HL-60/S4 (cell line): Measurements from ENCODE around the gene FTSJ3.

ENCODE experiments used
- in situ Hi-C: fragments of 300-500 bp; cut with MboI; formaldehyde crosslinking; loops from 2 replicates; pipeline ENCODE4 v1.14.3; 2022; ENCODE audit warnings: low sequenced_read_pairs

The FTSJ3 gene

DNA sequence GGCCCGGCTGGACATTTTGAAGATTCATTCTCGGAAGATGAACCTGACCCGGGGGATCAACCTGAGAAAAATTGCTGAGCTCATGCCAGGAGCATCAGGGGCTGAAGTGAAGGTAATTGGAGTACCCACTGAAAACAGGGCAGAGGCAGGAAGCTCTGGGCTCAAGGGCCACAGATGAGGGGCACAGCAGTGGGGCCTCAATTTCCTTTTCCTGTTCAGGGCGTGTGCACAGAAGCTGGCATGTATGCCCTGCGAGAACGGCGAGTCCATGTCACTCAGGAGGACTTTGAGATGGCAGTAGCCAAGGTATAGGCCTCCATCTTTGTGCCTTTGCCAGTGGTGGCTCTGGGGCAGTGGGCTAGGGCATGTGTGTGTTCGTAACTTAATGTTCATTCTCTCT lies 4.0 kb upstream of the FTSJ3 start:
- in situ Hi-C loops = loop anchor here (25.0 kb wide), 1 partner anchor 394 kb away; the partner anchor contains the start of gene CYB561

DNA sequence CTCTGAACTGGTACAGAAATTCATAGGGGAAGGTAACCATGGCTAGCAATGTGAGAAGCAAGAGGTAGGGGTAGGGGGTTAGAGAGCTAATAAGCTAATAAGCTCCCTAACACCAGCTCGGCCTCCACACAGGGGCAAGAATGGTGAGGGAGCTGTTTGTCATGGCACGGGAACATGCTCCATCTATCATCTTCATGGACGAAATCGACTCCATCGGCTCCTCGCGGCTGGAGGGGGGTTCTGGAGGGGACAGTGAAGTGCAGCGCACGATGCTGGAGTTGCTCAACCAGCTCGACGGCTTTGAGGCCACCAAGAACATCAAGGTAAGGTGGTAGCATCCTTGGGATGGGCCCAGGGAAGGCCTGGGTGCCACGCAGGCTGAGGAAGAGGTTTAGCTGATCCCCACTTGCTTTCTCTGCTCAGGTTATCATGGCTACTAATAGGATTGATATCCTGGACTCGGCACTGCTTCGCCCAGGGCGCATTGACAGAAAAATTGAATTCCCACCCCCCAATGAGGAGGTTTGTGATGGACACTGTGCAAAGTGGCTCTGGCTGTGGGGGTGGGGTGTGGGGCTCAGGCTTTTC lies 3.5 kb upstream of the FTSJ3 start:
- in situ Hi-C loops = loop anchor here (25.0 kb wide), 1 partner anchor 394 kb away; the partner anchor contains the start of gene CYB561

DNA sequence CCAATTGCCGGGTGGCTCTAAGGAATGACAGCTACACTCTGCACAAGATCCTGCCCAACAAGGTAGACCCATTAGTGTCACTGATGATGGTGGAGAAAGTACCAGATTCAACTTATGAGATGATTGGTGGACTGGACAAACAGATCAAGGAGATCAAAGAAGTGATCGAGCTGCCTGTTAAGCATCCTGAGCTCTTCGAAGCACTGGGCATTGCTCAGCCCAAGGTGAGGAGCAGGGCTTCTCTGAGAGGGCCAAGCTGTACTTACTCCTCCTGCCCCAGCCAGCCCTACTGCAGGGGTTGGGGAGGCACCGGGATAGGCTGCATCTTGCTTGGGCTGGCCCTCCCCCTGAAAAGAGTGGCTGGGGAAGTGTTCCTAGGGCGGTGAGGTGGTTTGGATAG lies 2.8 kb upstream of the FTSJ3 start:
- in situ Hi-C loops = loop anchor here (25.0 kb wide), 1 partner anchor 393 kb away; the partner anchor contains the start of gene CYB561

DNA sequence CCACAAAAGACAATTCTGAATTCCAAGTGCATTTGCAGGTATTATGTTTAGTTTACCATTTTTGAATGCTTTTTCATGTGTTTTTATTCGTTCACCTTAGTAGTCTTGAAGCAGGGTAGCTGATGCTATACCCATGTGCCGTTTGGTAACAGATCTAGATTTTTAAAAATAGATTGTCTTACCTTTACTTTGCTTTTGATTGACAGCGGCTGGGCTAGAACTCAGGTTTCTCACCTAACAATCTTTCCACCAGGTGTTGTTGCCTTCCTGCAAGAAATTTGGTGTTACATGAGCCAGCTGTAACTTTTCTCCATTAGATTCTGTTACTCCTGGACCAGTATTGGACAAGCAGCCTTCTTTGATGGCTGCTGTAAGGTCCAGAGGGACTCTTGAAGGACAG lies 1.5 kb upstream of the FTSJ3 start:
- in situ Hi-C loops = loop anchor here (25.0 kb wide), 1 partner anchor 392 kb away; the partner anchor contains the start of gene CYB561

DNA sequence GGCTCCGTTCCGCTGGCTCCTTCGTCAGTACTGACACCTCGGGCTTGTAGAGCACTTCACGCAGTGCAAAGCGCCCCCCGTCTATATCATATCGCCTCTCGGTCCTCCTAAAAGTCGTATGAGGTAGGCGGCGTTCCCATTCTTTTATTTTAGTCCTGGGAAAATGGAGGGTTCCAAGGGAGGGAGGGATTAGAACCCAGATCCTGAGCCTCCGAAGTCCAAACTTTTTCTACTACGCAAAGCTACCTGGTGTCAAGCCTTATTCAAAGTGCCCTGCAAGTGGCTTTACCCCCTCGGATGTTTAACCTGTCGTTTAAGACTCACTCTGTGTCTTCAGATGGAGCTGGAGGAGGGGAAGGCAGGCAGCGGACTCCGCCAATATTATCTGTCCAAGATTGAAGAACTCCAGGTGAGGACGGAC lies 348 bp upstream of the FTSJ3 start:
- in situ Hi-C loops = loop anchor here (25.0 kb wide), 1 partner anchor 391 kb away; the partner anchor contains the start of gene CYB561

DNA sequence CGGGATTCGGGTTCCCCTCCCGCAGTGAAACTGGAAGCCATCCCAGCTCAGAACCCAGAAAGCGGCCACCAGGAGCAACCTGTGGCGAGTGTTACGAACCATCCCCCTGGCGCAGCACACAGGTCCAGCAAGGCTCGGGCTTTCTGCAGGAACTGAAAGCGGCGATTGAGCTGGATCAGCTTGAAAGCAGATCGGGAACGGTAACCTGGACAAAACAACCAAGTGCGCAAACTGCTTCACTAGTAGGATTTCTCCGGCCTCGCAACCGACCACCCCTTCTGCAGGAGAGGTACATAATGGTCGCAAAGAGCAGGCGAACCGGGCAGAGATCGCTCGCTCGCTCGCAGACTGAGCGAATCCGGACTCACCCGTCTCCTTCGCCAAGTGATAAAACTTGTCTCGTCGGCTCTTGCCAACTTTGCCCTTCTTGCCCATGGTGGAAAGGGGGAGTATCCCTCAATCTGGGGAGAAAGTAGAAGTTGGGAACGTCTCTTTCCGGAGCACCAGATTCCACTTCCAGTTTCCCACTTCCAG lies 928 bp downstream of the FTSJ3 start:
- in situ Hi-C loops = loop anchor here (25.0 kb wide), 1 partner anchor 389 kb away; the partner anchor contains the start of gene CYB561

DNA sequence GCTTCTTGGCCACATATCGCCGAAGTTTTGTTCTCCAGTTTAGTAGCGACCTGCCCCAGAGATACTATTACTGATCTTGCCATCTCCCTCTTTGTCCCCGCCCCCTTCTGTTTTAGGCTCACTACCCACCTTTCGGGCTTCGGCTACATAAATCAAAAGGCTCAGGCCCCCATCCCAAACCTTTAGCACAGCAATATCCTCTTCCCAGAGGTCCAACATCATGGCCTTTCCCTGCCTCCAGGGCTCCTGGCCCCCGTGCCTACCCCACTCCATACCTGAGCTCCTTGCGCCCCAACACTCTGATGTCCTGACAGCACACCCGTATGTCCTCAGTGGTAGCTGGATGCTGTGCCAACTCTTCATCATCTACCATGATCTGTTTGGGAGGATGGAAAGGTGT lies 3.1 kb downstream of the FTSJ3 start:
- in situ Hi-C loops = no loop called here

DNA sequence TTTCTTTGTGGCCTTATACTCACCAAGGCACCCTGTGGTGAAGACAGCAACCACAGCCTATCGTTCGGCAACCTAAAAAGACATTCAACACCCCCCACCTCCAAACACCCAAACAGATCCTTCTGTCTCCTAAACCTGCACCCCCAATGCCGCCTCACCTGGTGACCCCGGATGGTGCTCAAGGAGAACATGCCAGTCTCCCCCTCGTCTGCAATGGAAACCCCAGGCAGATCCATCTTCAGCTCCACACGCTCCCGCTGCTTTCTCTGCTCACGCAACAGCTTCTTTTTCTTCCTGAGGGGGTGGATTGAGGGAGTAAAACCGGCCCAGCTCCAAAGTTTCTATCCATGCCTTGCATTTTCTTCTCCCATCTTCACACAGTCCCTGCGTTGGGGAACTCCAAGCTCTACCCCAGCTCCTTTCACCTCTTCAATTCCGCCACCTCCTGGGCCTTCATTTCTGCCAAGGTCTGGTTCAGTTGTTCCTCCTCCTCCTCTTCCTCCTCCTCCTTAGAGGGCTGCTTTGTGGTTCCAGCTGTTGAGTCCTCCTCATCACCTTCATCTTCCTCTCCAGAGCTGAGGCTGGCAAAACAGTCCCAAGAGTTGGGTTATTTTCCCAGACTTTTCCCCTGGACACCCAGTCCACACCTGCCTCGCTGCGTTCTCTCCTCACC lies 3.7 kb downstream of the FTSJ3 start:
- in situ Hi-C loops = no loop called here

DNA sequence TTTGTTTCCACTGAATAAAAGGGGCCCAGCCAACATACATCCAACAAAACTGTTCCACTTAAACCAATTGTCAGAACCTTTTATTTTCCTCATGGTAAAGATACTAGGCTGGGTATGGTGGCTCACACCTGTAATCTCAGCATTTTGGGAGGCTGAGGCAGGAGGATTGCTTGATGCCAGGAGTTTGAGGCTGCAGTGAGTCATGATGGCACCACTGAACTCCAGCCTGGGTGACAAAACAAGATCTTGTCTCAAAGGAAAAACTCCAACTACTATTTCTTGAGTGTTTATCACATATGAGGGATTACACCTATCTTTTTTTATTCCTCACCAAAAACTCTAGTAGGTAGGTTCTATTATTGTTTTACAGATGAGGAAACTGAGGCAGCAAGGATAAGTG lies 4.9 kb downstream of the FTSJ3 start:
- in situ Hi-C loops = no loop called here

DNA sequence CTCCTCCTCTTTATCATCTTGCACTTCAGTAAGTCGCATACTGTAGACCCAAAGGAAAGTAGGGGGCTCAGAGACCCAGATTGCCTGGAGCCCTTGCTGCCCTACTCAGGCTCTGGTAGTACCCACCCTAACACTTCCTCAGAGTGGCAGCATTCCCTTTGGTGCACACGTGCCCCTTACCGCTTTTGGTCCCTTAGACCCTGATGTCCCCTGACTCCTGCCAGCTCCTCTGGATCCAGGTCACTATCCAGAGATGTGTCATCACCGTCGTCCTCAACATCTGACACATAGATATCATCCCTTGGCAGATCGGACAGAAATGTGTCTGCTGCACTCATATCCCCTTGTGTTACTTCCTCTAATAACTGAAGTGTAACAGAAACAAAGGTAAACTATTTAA lies 5.7 kb downstream of the FTSJ3 start:
- in situ Hi-C loops = no loop called here

DNA sequence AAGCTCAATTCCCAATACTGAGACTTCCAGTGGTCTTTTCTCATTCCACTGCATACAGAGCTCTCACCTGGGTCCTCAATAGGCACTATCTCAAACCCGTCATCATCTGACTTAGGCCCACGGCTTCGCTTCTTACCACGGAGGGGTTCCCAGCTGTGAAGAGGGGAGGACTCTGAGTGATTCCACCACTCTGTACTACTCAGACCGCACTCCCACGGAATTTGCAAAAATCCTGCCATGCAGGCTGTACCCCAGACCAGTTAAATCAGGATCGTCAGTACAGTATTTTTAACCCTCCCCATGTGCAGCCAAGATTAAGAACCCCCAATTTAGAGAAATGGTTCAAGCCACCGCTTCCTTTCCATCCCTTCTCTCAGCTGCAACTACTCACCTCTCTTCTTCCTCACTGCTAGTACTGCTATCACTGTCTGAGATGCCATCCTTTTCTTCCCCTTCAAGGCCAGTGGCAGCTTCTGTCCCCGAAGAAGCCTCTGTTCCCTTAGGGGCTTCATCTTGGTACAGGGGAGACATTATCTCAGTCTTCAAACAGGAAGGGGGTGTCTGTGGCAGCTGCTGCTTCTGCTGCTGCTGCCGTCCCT lies 6.4 kb downstream of the FTSJ3 start:
- in situ Hi-C loops = no loop called here

DNA sequence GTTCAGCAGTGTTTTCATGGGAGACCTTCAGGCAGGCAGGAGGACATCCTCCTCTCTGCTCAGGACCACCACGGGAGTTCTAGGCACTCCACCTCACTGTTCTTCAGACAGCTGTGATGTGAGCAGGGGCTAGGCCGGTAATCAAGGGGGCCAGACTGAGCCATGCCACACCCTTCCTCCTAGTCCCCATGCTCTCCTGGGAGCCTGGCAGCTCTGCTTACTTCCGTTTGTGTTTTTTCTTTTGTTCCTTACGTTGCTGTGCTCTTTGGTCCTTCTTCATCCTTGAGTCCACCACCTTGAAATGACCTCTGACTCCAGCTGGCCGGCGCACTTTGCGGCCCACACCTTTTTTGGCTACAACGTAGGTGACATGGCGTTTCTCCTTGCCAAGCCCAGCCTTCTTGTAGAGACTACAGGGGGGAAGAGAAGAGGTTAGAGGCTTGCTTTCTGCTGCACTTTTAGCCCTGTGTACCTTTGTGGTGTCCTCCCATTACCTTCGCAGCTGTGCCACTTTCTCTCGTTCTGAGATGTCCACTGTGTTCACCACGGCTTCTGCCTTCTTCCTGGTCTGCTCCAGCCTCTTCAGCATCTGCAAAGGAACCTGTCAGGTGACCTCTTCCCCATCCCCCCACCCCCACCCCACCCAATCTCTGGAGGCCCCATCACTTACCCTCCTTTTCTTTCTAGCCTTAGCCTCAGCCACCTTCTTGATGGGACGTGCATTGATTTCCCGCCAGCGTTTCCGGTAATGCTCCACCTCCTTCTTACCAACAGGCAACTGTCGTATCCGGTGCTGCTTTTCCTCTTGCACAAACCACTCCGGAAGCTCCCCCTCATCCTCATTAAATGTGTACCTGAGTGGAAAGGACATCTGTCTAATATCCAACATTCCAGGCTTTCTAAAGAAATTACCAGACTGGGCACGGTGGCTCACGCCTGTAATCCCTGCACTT lies 7.6 kb downstream of the FTSJ3 start:
- in situ Hi-C loops = no loop called here

DNA sequence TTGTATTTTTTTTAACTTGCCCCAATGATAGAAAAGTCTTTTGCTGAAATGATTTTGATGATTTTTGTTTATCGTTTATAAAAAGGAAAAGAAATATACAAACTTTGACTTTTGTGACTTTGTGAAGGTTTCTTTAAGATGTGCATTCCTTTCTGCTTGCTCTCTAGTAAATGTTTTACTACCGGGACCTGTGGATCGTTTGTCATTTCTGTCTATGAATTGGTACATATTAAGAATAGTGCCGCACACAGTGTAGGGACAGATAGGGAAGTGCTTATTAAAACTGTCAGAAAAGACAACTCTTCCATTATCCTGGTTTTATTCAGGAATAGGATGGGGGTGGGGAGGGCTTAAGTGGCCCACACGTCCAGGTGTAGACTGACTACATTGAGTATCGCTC lies 8.3 kb downstream of the FTSJ3 start:
- in situ Hi-C loops = no loop called here

DNA sequence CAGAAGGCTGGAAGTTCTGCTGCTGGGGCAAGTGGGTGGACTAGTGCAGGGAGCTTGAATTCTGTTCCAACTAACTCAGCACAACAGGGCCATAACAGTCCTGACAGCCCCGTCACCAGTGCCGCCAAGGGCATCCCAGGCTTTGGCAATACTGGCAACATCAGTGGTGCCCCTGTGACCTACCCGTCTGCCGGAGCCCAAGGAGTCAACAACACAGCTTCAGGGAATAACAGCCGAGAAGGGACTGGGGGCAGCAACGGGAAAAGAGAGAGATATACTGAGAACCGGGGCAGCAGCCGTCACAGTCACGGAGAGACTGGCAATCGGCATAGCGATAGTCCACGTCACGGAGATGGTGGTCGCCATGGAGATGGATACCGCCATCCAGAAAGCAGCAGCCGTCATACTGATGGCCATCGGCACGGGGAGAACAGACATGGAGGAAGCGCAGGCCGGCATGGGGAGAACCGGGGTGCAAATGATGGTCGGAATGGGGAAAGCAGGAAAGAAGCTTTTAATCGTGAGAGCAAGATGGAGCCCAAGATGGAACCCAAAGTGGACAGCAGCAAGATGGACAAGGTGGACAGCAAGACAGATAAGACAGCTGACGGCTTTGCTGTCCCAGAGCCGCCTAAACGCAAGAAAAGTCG lies 9.6 kb downstream of the FTSJ3 start:
- in situ Hi-C loops = no loop called here

DNA sequence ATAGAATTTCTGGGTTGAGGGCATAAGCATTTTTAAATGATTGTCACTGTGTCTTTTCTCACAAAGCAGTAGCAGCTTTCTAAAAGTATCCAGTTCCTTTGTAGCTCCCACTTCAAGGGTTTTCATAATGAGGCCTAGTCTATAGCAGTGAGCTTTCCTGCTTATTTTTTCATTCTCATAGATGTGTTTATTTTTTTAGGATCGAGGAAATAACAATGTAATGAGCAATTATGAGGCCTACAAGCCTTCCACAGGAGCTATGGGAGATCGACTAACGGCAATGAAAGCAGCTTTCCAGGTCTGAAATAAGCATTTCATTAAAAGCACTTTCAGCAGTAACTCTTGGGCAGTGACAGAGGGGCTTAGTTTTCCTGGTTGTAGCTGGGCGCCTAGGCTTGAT lies 10.8 kb downstream of the FTSJ3 start:
- in situ Hi-C loops = no loop called here

DNA sequence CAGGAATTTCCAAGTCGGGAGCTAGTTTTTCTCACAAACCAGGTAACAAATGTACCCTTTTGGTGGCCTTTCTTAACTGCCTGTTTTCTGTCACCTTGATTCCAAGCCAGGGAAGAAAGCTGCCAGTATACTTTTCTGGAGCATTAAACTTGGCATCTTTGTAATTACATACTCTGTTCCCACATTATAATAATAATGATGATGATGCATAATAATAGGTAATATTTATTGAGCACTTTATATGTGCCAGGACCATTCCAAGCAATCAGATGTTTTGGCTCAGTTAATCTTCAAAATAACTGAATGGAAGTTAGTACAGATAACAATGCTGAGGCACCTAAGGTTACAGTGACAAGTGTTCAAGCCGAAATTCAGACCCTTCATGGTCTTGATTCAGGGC lies 11.3 kb downstream of the FTSJ3 start:
- in situ Hi-C loops = no loop called here

DNA sequence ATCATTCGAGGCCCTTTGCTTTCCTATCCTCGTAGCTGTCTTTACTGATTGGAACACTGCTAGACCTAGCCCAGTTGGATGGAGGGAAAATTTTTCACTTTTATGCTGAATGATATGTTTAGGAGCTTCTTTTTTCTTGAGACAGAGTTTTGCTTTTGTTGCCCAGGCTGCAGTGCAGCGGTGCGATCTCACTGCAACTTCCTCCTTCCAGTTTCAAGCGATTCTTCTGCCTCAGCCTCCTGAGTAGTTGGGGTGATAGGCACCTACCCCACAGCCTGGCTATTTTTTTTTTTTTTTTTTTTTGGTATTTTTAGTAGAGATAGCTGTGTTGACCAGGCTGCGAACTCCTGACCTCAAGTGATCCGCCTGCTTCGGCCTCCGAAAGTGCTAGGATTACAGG lies 17.5 kb downstream of the FTSJ3 start:
- in situ Hi-C loops = no loop called here

DNA sequence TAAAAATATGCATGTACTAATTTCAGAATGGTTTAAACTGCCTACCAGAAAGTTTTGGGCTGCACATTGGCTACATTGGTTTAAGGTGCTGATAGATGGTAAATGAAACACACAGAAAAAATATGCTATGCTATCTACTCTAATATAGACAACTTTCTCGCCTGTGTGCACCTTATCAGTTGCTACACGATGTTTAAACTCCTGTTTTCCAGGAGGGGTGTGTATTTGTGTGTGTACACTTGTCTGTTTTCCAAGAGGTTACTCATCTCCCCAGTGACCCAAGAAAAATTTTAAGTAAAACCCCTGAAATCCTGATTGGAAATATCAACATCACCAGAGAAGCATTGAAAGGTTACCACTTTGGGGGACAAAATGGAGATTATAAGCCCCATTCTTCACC lies 21.9 kb downstream of the FTSJ3 start:
- in situ Hi-C loops = no loop called here

DNA sequence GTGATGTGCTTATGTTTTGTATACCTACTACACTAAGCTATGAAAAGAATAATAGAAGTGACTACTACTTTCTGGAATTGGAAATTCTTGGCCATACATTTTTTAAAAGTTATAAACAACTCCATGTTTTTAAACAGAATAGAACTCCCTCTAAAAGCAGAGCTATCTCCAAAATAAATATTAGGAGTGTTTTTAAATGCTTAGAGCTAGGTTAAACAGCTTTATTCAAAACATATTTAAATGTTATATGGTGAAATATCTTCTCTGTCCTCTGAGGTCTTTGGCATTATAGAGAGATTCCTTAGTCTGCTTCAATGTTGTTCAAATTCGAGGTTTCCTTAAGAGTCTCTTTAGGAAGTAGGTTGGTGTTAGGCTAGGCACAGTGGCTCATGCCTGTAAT lies 23.1 kb downstream of the FTSJ3 start:
- in situ Hi-C loops = no loop called here

DNA sequence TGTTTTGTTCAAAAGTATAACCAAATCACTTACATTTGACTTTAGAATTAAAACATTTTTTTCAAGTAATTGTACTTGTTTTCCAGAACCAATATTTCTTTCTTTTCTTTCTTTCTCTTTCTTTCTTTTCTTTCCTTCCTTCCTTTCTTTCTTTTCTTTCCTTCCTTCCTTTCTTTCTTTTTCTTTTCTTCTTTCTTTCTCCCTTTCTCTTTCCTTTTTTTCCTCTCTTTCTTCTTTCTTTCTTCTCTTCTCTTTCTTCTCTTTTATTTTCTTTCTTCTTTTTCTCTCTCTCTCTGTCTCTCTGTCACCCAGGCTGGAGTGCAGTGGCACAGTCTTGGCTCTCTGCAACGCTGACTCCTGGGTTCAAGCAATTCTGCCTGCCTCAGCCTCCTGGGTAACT lies 26.7 kb downstream of the FTSJ3 start:
- in situ Hi-C loops = no loop called here
